Endothelial cell (in vitro differentiated cells): ENCODE measurements around the gene SAMD4A. TPM values are rescaled to one million over a fixed set of nuclear protein-coding genes. Genes with fewer than 3 reads are reported as not detected.

Experiments used
- DNase-seq: peaks from one replicate; pipeline ENCODE4 v3.0.0; 2021; ENCODE audit warnings: low spot score
- H3K27ac Mint-ChIP-seq: one replicate; pipeline ENCODE4 v1.8.0; 2021; ENCODE audit warnings: mixed read lengths, inconsistent platforms; ENCODE audit not compliant: unreplicated experiment
- H3K27me3 Mint-ChIP-seq: one replicate; pipeline ENCODE4 v1.8.0; 2021; ENCODE audit warnings: mild to moderate bottlenecking, moderate library complexity, mixed read lengths, inconsistent platforms; ENCODE audit not compliant: unreplicated experiment
- H3K36me3 Mint-ChIP-seq: one replicate; pipeline ENCODE4 v1.8.0; 2021; ENCODE audit warnings: mild to moderate bottlenecking, low read depth, mixed read lengths, inconsistent platforms; ENCODE audit not compliant: unreplicated experiment
- H3K4me1 Mint-ChIP-seq: one replicate; pipeline ENCODE4 v1.8.0; 2021; ENCODE audit warnings: mild to moderate bottlenecking, mixed read lengths, inconsistent platforms; ENCODE audit not compliant: unreplicated experiment
- H3K4me3 Mint-ChIP-seq: one replicate; pipeline ENCODE4 v1.8.0; 2021; ENCODE audit warnings: mild to moderate bottlenecking, mixed read lengths, inconsistent platforms; ENCODE audit not compliant: unreplicated experiment
- H3K9me3 Mint-ChIP-seq: one replicate; pipeline ENCODE4 v1.8.0; 2021; ENCODE audit warnings: mixed read lengths, inconsistent platforms; ENCODE audit not compliant: unreplicated experiment
- CTCF ChIP-seq: fragments of 200-600 bp; sonication (generic); IDR thresholded peaks from one replicate; pipeline ENCODE4 v1.5.0; 2021; ENCODE audit warnings: antibody characterized with exemption; ENCODE audit not compliant: unreplicated experiment
- total RNA-seq: library from RNA; stranded (reverse); fragmentation: NEBNext Ultra II Directional; extraction: Animal tissue kit (Norgen Biotek cat#: 25700); gene quantifications from one replicate; pipeline ENCODE4 v1.2.1, GENCODE V29; 2021; ENCODE audit not compliant: unreplicated experiment

The SAMD4A gene
- total RNA-seq, 1 donor from 2014 or later, result 9.2 TPM

- no peaks in the 10 kb centered on the region for H3K36me3 Mint-ChIP-seq
- DNase-seq, result no peak
Measured at GRCh38 chr14:54708161-54708560, 141.2 kb downstream of the SAMD4A start.

GRCh38 chr14:54708982-54709381, 142.1 kb downstream of the SAMD4A start:
- no peaks in the 10 kb centered on the region for H3K36me3 Mint-ChIP-seq
- no peaks in the 10 kb centered on the region for H3K4me1 Mint-ChIP-seq
- no peak overlapping the region for H3K27ac Mint-ChIP-seq
- TF ChIP-seq CTCF, result no peak
- DNase-seq, result no peak
- H3K4me3 Mint-ChIP-seq, result no peak overlapping the region
- no peaks in the 10 kb centered on the region for H3K9me3 Mint-ChIP-seq
- peaks cover 2% of the 10 kb centered on the region for H3K27me3 Mint-ChIP-seq

More at GRCh38 chr14:54708161-54708560, 141.2 kb downstream of the SAMD4A start:
- Mint-ChIP-seq H3K27ac (no peak overlapping the region), H3K9me3 (no peaks in the 10 kb centered on the region), H3K4me1 (no peaks in the 10 kb centered on the region), H3K4me3 (no peak overlapping the region), H3K27me3 (peaks cover 2% of the 10 kb centered on the region)
- TF ChIP-seq CTCF, result no peak

GRCh38 chr14:54709444-54709843, 142.5 kb downstream of the SAMD4A start:
- H3K27ac Mint-ChIP-seq, result no peak overlapping the region
- DNase-seq, result no peak

GRCh38 chr14:54709867-54710266, 142.9 kb downstream of the SAMD4A start:
- TF ChIP-seq CTCF, result no peak
- H3K9me3 Mint-ChIP-seq, result no peaks in the 10 kb centered on the region
- H3K27ac Mint-ChIP-seq, result no peak overlapping the region
- H3K36me3 Mint-ChIP-seq, result no peaks in the 10 kb centered on the region
- peaks cover 2% of the 10 kb centered on the region for H3K27me3 Mint-ChIP-seq
- DNase-seq, result no peak
- H3K4me3 Mint-ChIP-seq, result no peak overlapping the region
- H3K4me1 Mint-ChIP-seq, result no peaks in the 10 kb centered on the region

More at GRCh38 chr14:54709444-54709843, 142.5 kb downstream of the SAMD4A start:
- TF ChIP-seq CTCF, result no peak
- Mint-ChIP-seq H3K9me3 (no peaks in the 10 kb centered on the region), H3K27me3 (peaks cover 2% of the 10 kb centered on the region), H3K4me1 (no peaks in the 10 kb centered on the region), H3K4me3 (no peak overlapping the region), H3K36me3 (no peaks in the 10 kb centered on the region)

GRCh38 chr14:54711312-54711711, 144.4 kb downstream of the SAMD4A start:
- no peaks in the 10 kb centered on the region for H3K36me3 Mint-ChIP-seq
- no peaks in the 10 kb centered on the region for H3K4me1 Mint-ChIP-seq
- peaks cover 2% of the 10 kb centered on the region for H3K27me3 Mint-ChIP-seq
- no peak overlapping the region for H3K4me3 Mint-ChIP-seq
- no peak overlapping the region for H3K27ac Mint-ChIP-seq
- DNase-seq, result no peak
- H3K9me3 Mint-ChIP-seq, result no peaks in the 10 kb centered on the region
- no peak for TF ChIP-seq CTCF
